HG03097 (cell line): ENCODE measurements around the gene SNAPC2.
"Not testable (repeated sequence)": the region's sequence is repeated elsewhere in the genome, so short reads cannot be mapped to it uniquely, and the experiment has no call there.

Experiments
- ATAC-seq: cut with Tn5 transposase; IDR thresholded peaks from one replicate; pipeline ENCODE4 v1.9.1; 2021; ENCODE audit not compliant: unreplicated experiment, low FRiP score

The SNAPC2 gene

DNA sequence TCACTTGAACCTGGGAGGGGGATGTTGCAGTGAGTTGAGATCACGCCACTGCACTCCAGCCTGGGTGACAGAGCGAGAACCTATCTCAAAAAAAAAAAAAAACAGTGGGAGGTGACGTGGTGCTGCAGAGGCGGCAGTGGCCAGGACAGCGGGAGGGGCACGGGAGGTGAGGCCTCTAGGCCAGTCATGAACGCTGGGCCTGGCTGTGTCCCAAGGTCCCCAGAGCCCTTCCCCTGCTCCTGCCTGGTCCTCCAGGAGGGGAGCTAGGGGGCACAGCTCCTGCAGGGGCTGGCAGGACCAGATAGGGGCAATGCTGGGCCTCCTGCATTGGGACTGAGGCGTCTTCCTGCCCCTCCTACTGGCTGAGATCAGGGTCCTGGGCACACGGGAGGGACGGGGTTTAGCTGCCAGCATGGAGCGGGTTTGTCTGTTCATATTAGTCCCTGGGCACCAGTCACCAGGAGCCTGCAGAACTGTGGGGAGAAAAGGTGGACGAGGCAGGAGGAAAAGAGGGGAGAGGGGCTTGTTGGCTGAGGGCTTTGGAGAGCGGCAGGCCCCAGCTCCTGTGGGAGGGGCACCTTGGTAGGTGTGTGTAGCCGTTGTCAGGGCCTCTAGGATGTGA is 11.9 kb upstream of the SNAPC2 start:
- no peak for ATAC-seq

DNA sequence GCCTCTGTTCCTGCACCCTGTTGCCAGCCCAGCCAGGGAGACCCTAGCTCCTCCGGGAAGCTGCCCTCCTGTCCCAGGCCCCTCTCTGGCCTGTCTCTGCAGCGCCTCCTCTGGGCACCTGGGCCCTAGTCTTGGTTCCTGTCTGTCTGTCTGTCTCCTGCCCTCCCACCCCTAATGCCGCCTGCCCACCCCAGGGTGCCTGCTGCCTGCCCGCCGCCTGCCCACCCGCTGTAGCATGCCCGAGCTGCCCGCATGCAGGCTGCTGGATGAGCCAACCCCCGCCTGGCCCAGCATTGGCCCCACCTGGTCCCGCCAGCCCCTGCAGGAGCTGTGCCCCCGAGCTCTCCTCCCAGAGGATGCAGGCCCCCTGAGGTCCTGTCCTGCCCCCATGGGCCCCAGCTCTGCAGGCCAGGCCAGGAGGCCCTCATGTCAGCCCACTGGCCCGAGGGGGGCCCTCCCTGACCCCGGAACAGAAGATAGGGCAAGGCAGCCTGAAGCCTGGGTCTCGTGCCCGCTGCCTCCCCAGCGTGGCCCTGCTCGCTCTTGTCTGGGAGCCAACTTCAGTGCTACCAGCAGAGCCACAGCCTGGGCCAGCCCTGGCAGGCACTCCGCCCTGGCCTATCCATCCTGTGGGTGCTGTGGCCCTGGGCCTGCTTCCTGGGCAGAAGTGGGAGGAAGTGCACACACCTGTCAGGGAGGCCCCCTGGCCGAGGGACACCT is 11.2 kb upstream of the SNAPC2 start:
- ATAC-seq = no peak

DNA sequence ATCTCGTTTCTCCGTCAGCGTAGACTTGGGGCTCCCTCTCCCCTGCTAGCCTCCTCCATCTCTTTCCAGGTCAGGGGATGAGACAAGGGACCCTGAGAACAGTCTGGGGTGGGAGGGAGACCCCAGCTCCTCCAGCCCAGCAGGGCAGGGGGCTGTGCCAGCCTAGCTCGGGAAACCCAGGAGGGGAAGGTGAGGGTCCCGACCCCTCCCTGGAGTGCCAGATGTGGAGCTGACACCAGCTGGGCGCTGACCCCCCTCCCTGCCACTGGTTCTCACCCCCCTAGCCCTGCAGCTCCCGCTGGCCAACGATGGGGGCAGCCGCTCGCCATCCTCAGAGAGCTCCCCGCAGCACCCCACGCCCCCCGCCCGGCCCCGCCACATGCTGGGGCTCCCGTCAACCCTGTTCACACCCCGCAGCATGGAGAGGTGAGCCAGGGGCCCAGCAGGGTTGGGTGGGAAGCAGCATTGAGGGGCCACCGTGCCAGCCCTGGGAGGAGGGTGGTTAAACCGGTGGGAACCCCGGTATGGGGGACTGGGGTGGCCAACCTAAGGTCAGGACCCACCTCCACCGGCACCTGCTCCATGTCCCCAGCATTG is 10.6 kb upstream of the SNAPC2 start:
- ATAC-seq = no peak

DNA sequence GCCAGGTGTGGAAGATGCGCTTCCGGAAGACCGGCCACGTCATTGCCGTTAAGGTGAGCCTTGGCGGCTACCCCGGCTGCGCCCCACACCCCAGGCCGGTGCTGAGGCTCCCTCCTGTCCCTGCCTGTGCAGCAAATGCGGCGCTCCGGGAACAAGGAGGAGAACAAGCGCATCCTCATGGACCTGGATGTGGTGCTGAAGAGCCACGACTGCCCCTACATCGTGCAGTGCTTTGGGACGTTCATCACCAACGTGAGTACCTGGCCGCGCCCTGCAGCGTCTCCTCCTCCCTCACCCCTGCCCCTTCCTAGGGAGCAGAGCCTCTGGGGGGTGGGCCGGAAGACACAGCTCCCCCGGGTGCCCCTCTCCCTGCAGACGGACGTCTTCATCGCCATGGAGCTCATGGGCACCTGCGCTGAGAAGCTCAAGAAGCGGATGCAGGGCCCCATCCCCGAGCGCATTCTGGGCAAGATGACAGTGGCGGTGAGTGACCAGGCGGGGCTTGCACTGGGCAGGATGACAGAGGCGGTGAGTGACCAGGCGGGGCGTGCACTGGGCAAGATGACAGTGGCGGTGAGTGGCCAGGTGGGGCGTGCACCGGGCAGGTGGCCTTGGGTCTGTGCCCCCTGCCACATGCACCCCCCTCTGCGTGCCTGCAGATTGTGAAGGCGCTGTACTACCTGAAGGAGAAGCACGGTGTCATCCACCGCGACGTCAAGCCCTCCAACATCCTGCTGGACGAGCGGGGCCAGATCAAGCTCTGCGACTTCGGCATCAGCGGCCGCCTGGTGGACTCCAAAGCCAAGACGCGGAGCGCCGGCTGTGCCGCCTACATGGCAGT is 9.6 kb upstream of the SNAPC2 start:
- no peak for ATAC-seq

DNA sequence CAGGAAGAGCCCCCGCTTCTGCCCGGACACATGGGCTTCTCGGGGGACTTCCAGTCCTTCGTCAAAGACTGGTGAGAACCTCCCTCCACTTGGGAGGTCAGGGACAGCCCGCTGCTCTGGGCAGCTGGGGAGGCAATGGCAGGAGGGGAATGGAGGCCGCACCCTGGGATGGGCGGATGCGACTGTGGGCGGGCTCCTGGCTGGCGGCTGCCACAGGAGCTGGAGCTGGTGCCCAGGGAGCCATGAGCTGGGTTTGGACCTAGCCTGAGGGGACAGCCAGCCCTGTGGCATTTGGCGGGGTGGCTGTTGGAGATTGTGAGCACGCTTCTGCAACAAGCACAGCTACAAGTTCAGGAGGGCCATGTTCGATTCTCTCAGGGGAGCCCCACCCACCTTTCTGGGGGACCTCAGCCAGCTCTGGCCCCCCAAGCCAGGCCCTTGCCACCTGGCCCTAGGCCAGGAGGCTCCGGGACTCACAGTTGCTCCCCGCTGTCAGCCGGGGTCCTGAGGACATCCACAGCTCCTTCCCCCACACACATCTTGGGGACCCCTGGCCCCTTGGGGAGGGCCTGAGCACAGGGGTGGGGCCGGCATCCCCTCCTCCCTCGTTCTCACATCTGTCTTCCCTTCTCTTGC is 8.5 kb upstream of the SNAPC2 start:
- ATAC-seq = no peak

DNA sequence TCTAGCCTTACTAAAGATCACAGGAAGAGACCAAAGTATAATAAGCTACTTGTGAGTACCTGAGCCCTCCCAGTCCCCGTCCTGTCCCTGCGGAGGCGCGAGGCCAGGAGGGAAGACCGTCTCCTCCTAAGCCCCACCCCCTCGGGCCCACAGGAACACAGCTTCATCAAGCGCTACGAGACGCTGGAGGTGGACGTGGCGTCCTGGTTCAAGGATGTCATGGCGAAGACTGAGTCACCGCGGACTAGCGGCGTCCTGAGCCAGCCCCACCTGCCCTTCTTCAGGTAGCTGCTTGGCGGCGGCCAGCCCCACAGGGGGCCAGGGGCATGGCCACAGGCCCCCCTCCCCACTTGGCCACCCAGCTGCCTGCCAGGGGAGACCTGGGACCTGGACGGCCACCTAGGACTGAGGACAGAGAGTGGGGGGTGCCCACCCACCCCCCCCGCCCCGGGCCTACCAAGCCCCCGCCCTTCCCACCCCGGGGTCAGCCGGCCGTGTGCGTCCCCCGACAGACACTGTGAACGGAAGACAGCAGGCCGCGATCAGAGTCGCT is 7.9 kb upstream of the SNAPC2 start:
- no peak for ATAC-seq

DNA sequence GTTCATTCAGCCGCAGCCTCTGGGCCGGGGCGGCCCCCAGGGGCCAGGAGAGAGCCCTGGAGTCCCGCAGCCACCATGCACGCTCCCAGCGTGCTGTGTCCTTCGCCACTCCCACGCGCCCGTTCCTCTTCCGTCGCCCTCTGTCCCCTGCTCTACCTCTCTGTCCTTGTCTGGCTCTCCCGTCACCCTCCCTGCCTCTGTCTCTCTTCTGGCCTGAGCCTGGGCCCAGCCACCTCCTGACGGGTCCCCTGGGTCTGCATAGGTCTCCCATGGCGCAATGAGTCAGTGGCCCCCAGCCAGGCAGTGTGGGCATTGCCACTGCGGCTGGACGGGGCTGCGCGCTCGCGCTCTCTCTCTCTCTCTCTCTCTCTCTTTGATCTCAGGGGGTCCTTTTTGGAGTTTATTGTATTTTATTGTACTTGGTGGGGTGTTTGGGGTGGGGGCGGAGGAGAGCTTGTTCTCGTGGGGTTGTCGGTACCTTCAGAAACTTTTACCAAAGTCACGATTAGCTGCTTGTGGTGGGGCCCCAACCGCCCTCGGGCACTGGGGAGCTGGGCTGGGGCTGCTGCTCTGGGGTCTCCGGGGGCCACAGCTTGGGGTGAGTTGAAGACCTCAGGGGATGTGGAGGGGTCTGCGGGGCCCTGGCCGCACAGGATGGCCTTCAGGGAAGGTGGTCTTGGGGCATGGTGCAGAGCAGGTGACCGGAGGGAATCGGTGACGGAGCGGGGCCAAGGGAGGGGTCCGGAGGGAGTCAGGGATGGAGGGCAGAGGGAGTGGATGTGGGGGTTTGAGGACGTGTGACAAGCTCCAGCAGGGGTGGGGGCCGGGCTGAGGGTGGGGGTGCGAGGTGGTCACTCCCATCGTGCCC is 7.2 kb upstream of the SNAPC2 start:
- ATAC-seq = no peak

DNA sequence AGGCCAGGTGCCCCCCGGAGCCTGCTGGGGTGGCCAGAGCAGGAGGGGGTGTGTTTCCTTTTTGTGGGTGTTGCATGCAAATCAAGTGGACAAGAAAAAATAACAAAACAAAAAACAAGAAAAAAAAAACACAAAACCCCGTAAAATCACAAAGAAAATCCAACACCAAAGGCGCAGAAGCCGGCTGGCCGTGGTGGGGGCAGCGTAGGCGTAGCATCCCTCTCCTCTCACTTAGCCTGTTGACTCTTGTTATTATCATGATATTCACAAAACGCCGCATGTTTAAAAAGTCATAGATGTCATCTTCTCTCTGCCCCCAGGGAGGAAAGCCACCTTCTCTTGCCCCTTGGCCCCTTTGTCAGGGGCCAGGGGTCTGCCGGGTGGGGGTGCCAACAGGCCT is 6.5 kb upstream of the SNAPC2 start:
- no peak for ATAC-seq

DNA sequence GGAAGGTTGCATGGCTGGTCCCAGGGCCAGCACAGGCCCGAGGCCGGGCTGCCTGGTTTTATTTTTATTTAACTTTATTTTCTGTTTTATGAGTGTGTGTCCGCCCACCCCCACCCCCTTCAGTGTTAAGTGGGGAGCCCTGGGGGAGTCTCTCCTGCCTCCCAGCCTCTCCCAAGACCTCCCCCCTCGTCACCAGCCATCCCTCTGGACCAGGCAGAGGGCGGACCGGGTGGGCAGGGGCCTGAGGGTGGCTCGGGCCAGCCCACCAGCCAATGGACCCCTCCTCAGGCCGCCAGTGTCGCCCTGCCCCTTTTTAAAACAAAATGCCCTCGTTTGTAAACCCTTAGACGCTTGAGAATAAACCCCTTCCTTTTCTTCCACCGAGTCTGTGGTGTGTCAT is 6.0 kb upstream of the SNAPC2 start:
- ATAC-seq = no peak

DNA sequence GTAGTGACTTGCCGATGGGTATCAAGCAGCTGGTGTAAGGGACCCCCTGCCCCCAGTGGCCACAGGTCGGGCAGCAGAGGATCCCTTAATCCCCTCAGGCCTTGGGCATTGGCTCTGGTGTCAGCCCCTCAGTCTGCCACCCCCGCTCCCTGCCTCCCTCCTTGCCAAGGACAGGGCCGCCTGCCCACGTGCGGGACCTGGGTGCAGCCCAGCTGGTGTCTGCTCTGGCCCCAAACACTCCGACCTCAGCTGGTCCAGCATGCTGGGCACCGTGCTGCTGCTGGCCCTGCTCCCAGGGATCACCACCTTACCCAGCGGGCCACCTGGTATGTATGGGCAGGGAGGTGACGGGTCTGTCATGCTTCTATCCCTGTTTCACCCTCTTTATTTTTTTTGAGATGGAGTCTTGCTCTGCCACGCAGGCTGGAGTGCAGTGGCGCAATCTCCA is 5.5 kb upstream of the SNAPC2 start, which contains the start of gene TGFBR3L:
Gene TGFBR3L (plus strand): TSS at position 233 of the 448 bp plus-strand sequence.
- no peak for ATAC-seq

DNA sequence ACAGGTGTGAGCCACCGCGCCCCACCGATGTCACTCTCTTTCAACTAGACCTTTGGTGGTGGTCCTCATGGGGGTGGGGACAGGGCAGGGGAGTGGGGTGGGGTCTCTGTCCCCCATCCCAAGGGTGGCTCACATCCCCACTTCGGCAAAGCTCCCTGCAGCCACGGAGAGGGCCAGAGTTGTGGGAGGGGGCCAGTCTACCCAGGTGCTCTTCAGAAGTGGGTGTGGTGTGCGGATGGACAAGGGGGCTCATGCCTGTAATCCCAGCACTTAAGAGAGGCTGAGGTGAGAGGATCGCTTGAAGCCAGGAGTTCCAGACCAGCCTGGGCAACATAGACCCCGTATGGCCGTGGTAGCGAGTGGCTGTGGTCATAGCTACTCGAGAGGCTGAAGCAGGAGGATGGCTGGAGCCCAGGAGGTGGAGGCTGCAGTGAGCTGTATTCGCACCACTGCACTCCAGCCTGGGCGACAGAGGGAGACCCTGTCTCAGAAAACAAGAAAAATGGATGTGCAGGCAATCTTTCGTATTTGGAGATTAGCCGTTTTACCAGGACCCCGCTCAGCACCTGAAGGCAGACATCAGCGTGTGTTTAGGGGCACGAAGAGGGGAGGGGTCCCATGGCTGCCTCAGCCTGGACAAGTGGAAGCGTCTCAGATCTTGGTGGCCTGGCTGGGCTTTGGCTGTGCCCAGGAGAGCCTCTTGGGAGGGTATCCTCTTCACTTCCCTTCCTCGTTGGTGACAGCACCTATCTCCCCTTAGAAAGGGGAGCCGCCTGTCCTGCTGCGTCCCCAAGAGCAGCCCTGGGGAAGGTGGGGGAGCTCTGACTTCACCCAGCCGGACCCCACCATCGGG is 4.7 kb upstream of the SNAPC2 start:
- no peak for ATAC-seq

DNA sequence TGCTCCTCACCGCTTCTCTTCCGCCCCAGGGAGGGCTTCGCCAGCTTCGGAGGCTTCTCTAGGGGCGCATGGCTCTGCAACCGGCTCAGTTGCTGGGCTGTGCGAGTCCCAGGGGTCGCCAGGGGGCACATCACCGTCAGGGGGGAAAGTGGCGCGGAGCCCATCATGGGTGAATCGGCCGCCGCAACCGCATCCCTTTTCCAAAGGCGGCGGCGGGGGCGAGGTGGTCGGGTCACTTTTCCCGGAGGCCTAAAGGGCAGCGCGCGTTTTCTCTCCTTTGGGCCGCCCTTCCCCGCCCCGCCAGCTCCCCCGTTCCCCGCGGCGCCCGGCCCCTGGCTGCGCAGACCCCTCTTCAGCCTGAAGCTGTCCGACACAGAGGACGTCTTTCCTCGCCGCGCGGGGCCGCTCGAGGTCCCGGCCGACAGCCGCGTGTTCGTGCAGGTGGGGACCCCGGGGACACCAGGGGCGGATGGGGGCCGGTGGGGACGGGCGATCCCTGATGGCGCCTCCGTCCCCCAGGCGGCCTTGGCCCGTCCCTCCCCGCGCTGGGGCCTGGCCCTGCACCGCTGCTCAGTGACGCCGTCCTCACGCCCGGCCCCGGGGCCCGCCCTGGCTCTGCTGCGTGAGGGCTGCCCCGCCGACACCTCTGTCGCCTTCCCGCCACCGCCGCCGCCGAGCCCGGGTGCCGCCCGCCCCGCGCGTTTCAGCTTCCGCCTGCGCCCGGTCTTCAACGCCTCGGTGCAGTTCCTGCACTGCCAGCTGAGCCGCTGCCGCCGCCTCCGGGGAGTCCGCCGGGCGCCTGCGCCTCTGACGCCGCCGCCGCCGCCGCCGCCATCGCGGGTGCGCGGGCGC is 3.8 kb upstream of the SNAPC2 start:
- ATAC-seq = no peak

DNA sequence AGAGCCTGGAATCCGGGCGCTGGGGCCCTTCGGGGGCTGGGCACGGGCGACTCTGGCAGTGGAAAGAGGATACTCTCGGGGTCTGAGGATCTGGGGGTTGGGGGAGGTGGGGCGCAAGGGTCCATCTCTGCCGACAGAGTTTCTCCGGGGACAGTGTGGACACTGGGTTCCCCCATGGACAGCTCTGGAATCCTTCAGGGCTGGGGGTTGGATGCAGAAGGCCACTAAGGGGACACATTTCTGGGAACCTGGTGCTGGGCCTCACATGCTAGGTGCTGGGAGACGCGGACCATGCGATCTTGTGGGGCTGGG is 3.2 kb upstream of the SNAPC2 start:
- no peak for ATAC-seq

DNA sequence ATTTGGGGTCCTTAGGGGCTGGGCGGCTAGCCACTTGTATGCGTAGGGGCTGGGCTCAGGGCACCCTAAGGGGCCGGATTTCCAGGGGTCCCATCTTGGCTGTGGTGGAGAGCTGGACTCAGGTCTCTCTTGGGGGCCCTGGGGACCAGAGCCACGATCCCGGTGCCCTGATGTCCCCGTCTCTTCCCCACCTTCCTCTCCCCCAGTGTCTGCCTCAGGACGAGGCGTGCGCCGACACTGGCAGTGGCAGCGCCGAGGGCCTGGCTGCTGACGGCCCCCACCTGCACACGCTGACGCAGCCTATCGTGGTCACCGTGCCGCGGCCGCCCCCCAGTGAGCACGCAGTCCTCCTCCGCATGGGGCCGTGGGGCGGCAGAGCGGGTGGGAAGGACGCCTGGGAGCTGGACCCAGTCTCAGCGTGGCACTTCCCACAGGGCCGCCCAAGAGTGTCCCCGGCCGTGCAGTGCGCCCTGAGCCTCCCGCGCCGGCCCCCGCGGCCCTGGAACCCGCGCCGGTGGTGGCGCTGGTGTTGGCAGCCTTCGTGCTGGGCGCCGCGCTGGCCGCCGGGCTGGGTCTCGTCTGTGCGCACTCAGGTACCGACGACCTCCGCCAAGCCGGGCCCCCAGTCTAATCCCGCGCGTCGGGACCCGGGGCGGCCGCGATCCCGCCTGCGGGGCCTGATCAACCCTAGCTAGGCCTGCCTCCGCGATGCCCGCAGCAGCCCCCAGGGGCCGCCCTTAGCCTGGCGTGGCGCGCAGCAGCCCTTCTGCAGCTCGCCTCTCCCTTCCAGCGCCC is 2.7 kb upstream of the SNAPC2 start:
- no peak for ATAC-seq

DNA sequence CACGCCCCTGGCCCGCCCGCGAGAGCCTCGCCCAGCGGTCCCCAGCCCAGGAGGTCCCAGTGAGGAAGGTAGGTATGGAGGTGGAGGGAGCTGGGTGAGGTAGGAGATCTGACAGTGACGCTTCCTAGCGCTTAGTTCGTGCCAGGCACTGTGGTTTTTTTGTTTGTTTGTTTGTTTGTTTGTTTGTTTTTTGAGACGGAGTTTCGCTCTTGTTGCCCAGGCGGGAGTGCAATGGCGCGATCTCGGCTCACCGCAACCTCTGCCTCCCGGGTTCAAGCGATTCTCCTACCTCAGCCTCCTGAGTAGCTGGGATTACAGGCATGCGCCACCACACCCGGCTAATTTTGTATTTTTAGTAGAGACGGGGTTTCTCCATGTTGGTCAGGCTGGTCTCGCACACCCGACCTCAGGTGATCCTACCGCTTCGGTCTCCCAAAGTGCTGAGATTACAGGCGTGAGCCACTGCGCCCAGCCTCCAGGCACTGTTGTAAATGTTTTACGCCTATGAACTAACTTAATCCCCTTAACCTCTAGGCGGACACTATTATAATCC is 2.0 kb upstream of the SNAPC2 start:
- not testable (repeated sequence) for ATAC-seq

DNA sequence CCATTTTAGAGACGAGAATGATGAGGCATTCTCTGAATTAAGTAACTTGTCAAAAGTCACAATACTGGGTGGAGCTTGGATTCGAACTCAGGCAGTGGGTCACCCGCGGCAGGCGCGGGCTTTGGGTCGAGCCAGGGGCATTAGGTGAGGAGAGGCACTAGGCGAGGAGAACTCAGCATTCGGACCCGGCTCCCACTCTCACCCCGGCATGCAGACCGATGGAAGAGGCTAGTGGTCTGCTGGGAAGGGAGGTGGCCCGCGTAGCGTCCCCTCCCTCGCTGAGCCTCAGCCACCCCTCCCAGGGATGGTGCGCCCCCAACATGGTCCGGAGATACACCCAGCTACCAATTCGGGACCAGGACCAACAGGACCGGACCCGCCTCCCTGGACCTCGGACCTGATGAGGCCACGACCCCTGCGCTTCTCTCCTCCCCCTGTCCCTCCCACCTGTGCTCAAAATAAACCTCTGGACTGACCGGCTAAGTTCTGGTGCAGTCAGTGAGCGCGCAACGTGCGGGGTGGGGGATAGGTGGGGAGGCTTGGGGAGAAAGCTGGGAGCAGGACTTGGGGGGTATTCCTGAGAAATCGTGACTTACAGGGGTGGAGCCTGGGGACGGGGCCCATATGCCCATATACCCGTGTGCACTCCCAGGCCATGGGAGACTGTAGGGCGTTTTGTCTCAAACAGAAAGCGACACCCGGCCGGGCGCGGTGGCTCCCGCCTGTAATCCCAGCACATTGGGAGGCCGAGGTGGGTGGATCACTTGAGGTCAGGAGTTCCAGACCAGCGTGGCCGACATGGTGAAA is 1.3 kb upstream of the SNAPC2 start:
- ATAC-seq = no peak
